Activated naive CD4-positive, alpha-beta T cell treated with anti-CD3 and anti-CD28 coated beads, Interleukin-2, amount 50 U/mL, for 24 hours (primary cell): Measurements from ENCODE around the gene KCTD15.

Experiments
- H3K27ac Mint-ChIP-seq: one replicate; pipeline ENCODE4 v1.8.0; 2021; ENCODE audit warnings: mild to moderate bottlenecking, mixed read lengths
- H3K27me3 Mint-ChIP-seq: one replicate; pipeline ENCODE4 v1.8.0; 2021; ENCODE audit warnings: mixed read lengths
- H3K36me3 Mint-ChIP-seq: one replicate; pipeline ENCODE4 v1.8.0; 2021; ENCODE audit warnings: mixed read lengths
- H3K4me1 Mint-ChIP-seq: one replicate; pipeline ENCODE4 v1.8.0; 2021; ENCODE audit warnings: mixed read lengths
- H3K4me3 Mint-ChIP-seq: one replicate; pipeline ENCODE4 v1.8.0; 2021; ENCODE audit warnings: mild to moderate bottlenecking, mixed read lengths
- H3K9me3 Mint-ChIP-seq: one replicate; pipeline ENCODE4 v1.8.0; 2021; ENCODE audit warnings: mixed read lengths

Gene KCTD15

DNA sequence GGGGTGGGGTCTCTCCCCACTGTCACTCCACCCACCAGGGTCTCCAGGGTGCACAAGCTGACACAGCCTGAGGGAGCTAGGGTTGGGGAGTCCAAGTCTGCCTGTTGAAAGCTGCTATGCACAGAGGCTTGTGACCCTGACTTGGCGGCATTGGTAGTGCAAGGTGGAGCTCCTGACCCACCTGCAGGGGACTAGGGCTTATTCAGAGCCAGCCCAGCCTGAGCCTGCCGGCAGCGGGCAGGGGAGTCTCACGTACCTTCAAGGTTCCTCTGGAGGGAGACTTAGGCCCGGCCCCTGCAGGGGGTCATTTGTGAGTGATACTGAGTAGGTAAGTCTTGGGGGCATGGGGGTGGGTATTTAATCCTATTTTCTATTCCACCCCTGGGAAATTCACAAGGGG is 4.7 kb downstream of the KCTD15 start:
- Mint-ChIP-seq H3K9me3 (no peaks in the 10 kb centered on the region), H3K4me1 (no peaks in the 10 kb centered on the region), H3K27ac (no peak overlapping the region), H3K27me3 (peaks cover 18% of the 10 kb centered on the region), H3K36me3 (no peaks in the 10 kb centered on the region), H3K4me3 (no peak overlapping the region)

- Mint-ChIP-seq H3K4me1 (no peaks in the 10 kb centered on the region), H3K36me3 (no peaks in the 10 kb centered on the region), H3K27ac (no peak overlapping the region), H3K9me3 (no peaks in the 10 kb centered on the region), H3K4me3 (no peak overlapping the region), H3K27me3 (peaks cover 18% of the 10 kb centered on the region)
These were observed 5.3 kb downstream of the KCTD15 start for GRCh38 chr19:33802001-33802400.

- H3K27ac Mint-ChIP-seq = no peak overlapping the region
- H3K4me1 Mint-ChIP-seq = no peaks in the 10 kb centered on the region
- no peaks in the 10 kb centered on the region for H3K36me3 Mint-ChIP-seq
- peaks cover 16% of the 10 kb centered on the region for H3K27me3 Mint-ChIP-seq
- no peaks in the 10 kb centered on the region for H3K9me3 Mint-ChIP-seq
- H3K4me3 Mint-ChIP-seq = no peak overlapping the region
These were observed 6.1 kb downstream of the KCTD15 start for GRCh38 chr19:33802801-33803200.

DNA sequence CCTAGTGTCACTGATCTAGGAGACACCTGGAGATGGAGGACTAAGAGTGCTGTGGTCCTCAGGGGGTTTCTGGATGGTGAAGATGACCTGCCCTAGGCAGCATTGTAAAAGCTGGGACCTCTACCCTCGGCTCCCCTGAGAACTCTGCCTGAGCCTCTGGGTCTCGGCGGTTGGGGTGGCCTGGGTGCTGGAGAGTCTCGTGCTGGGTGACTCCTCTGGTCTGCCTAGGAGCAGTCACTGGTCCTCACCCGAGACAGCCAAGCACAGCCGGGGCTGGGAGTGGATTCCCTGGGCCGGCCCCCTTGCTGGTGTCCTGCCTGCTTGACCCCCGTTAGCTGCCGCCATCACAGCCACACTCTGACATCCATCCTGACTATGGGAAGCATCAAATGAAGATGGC is 6.7 kb downstream of the KCTD15 start:
- peaks cover 16% of the 10 kb centered on the region for H3K27me3 Mint-ChIP-seq
- no peaks in the 10 kb centered on the region for H3K36me3 Mint-ChIP-seq
- no peak overlapping the region for H3K27ac Mint-ChIP-seq
- H3K4me3 Mint-ChIP-seq = no peak overlapping the region
- H3K4me1 Mint-ChIP-seq = no peaks in the 10 kb centered on the region
- no peaks in the 10 kb centered on the region for H3K9me3 Mint-ChIP-seq

DNA sequence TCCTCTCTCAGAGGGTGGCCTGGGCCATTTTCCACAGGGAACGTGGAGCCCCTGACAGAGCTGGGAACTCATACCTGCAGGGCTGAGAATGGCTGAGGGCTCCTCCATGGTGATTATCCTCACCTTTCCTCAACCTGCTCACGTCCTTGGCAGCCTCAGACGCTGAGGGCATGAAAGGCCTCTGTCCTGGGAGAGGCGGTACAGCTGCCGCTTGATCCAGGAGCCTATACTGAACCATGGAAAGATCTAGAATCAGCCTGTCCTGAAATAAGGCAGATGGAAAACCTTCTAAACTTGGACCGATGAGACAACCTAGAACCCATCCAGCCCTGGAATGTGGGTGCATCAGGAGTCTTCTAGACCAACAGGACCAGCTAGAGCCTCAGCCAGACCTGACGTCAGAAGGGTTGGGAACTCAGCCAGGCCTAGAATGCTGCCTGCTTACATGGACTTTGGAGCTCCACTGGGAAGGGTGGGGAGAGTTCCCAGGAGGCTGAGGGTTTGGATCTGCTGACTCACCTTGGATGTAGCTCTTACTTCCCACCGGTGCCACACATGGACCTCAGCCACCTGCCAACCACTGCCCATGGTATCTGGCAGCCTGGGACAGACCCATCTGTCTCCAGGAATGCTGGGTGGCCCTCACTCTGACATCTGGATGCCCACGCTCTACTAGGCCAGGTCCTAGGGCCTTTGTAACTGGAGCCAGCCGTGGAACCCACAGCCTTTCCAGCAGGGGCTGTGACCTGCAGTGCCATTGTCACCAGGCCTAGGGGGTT is 7.5 kb downstream of the KCTD15 start:
- H3K27me3 Mint-ChIP-seq = peaks cover 12% of the 10 kb centered on the region
- H3K9me3 Mint-ChIP-seq = no peaks in the 10 kb centered on the region
- H3K4me3 Mint-ChIP-seq = no peak overlapping the region
- no peaks in the 10 kb centered on the region for H3K36me3 Mint-ChIP-seq
- no peaks in the 10 kb centered on the region for H3K4me1 Mint-ChIP-seq
- H3K27ac Mint-ChIP-seq = no peak overlapping the region

GRCh38 chr19:33805313-33805712 is 8.6 kb downstream of the KCTD15 start:
- H3K27ac Mint-ChIP-seq = no peak overlapping the region
- H3K4me1 Mint-ChIP-seq = no peaks in the 10 kb centered on the region
- H3K9me3 Mint-ChIP-seq = no peaks in the 10 kb centered on the region

GRCh38 chr19:33805840-33806433 is 9.3 kb downstream of the KCTD15 start:
- H3K9me3 Mint-ChIP-seq = no peaks in the 10 kb centered on the region
- H3K4me3 Mint-ChIP-seq = no peak overlapping the region
- H3K36me3 Mint-ChIP-seq = no peaks in the 10 kb centered on the region
- no peaks in the 10 kb centered on the region for H3K4me1 Mint-ChIP-seq
- peaks cover 2% of the 10 kb centered on the region for H3K27me3 Mint-ChIP-seq
- H3K27ac Mint-ChIP-seq = no peak overlapping the region

More at GRCh38 chr19:33805313-33805712, 8.6 kb downstream of the KCTD15 start:
- H3K4me3 Mint-ChIP-seq = no peak overlapping the region
- H3K36me3 Mint-ChIP-seq = no peaks in the 10 kb centered on the region
- peaks cover 4% of the 10 kb centered on the region for H3K27me3 Mint-ChIP-seq

- Mint-ChIP-seq H3K27ac (no peak overlapping the region), H3K4me1 (no peaks in the 10 kb centered on the region), H3K9me3 (no peaks in the 10 kb centered on the region), H3K36me3 (no peaks in the 10 kb centered on the region), H3K27me3 (peaks cover 2% of the 10 kb centered on the region), H3K4me3 (no peak overlapping the region)
These were observed 9.8 kb downstream of the KCTD15 start for GRCh38 chr19:33806434-33806881.

DNA sequence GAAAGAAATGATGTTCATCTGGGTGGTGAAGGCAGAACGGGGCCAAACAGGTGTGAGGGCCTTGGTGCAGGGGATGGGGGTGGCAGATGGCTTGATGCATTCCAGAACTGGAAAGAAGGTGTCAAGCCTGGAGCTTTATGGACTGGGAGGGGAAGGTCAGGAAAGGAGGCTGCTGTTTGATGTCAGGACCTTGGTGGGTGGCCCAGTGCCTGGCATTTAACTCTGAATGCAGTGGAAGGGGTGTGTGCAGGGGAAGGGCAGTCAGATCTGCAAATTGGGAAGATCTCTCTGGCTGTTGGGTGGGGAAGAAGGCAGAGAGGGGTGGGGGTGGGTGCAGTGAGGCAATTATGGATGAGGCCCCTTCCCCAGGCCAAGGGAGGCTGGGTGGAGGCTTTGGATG is 11.7 kb downstream of the KCTD15 start:
- no peaks in the 10 kb centered on the region for H3K4me1 Mint-ChIP-seq
- H3K27me3 Mint-ChIP-seq = no peaks in the 10 kb centered on the region
- H3K36me3 Mint-ChIP-seq = no peaks in the 10 kb centered on the region
- H3K27ac Mint-ChIP-seq = no peak overlapping the region
- no peak overlapping the region for H3K4me3 Mint-ChIP-seq
- H3K9me3 Mint-ChIP-seq = no peaks in the 10 kb centered on the region

DNA sequence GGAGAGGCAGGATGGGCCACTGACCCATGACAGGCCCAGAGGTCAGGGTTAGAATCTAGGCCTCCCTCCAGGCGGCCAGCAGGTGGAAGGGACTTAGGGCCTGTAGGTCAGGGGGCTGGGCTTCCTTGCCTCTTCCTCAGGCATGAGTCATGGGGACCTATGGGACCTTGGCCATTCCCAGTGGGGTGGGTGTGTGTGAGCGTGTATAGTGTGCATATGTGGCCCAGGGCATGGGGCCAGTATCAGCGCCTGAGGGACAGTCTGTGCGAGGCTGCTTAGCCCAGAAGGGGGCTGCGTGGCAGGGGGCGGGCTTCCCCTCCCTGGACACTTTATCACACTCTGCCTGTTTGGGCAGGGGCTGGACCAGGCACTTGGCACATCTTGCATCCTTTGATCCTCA is 13.3 kb downstream of the KCTD15 start:
- peak overlapping the region; percentile 35 for H3K27ac Mint-ChIP-seq
- no peaks in the 10 kb centered on the region for H3K9me3 Mint-ChIP-seq
- H3K27me3 Mint-ChIP-seq = no peaks in the 10 kb centered on the region
- no peaks in the 10 kb centered on the region for H3K36me3 Mint-ChIP-seq
- no peak overlapping the region for H3K4me3 Mint-ChIP-seq
- H3K4me1 Mint-ChIP-seq = no peaks in the 10 kb centered on the region

DNA sequence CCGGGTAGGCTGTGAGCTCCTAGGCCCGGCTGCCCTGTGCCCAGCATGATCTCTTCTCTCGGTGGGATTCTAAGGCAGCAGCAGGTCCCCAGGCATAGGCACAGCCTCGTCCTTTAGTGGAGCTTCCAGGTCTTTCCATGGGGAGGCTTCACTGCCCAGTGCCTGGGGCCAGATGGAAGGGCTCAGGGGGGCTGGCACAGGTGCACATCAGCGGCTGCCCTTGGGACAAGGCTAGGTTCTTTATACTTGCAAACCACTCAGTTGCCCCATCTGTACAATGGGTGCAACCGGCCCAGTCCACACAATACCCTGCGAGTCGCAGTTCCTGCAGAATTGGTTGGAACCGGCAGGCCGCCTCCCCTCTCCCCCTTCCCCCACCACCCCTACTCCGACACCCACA is 14.2 kb downstream of the KCTD15 start:
- Mint-ChIP-seq H3K4me3 (no peak overlapping the region), H3K36me3 (no peaks in the 10 kb centered on the region), H3K4me1 (no peaks in the 10 kb centered on the region), H3K27me3 (no peaks in the 10 kb centered on the region), H3K27ac (no peak overlapping the region), H3K9me3 (no peaks in the 10 kb centered on the region)

GRCh38 chr19:33811246-33811645 is 14.6 kb downstream of the KCTD15 start:
- no peak overlapping the region for H3K27ac Mint-ChIP-seq
- H3K4me3 Mint-ChIP-seq = no peak overlapping the region
- H3K4me1 Mint-ChIP-seq = no peaks in the 10 kb centered on the region
- H3K36me3 Mint-ChIP-seq = no peaks in the 10 kb centered on the region
- H3K27me3 Mint-ChIP-seq = no peaks in the 10 kb centered on the region
- no peaks in the 10 kb centered on the region for H3K9me3 Mint-ChIP-seq

DNA sequence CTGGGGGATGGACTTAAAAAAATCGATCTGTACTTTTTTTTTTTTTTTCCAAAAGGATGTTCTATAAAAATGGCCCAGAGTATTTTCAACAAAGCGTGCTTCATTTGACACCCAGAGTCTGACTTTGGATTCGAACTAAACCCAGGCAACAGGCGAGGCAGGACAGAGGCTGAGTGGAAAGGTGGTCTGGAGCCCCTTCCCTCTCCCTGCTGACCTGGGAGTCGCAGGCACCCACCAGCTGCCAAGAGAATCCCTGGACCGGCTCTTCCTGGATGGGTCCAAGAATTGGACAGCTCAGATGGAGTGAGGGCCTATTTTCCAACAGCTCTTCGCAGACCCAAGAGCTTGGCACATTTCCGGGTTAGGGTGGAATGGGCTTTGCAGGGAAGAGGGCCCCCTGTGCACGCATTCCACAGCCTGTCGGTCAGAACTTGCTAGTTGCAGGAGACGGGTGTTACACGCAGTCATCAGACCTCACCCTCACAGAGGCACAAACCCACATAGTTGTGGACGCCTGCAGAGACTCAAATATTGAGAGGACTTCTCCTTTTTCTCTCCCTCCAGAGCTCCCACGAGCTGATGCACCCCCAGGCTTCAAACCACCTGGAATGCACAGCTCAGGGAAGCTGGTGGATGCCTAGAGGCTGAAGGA is 15.2 kb downstream of the KCTD15 start:
- H3K27ac Mint-ChIP-seq = no peak overlapping the region
- H3K36me3 Mint-ChIP-seq = no peaks in the 10 kb centered on the region
- no peaks in the 10 kb centered on the region for H3K9me3 Mint-ChIP-seq
- H3K4me1 Mint-ChIP-seq = no peaks in the 10 kb centered on the region
- no peak overlapping the region for H3K4me3 Mint-ChIP-seq
- no peaks in the 10 kb centered on the region for H3K27me3 Mint-ChIP-seq

- no peaks in the 10 kb centered on the region for H3K9me3 Mint-ChIP-seq
- no peak overlapping the region for H3K27ac Mint-ChIP-seq
- H3K4me3 Mint-ChIP-seq = no peak overlapping the region
- no peaks in the 10 kb centered on the region for H3K36me3 Mint-ChIP-seq
- H3K27me3 Mint-ChIP-seq = no peaks in the 10 kb centered on the region
- no peaks in the 10 kb centered on the region for H3K4me1 Mint-ChIP-seq
These were observed 16.0 kb downstream of the KCTD15 start for GRCh38 chr19:33812388-33813330.

GRCh38 chr19:33813391-33814101 is 16.9 kb downstream of the KCTD15 start:
- Mint-ChIP-seq H3K36me3 (no peaks in the 10 kb centered on the region), H3K27ac (no peak overlapping the region), H3K4me3 (no peak overlapping the region), H3K4me1 (no peaks in the 10 kb centered on the region), H3K9me3 (no peaks in the 10 kb centered on the region), H3K27me3 (no peaks in the 10 kb centered on the region)
